IMR-90 (cell line): ENCODE results near the gene CACNG6. TPM values are rescaled to one million over a fixed set of nuclear protein-coding genes. Genes with fewer than 3 reads are reported as not detected.

Source experiments
- ATAC-seq: fragments of 200-7000 bp; cut with Tn5 transposase; 2 replicates; pipeline ENCODE4 v1.9.1; 2020; ENCODE audit warnings: low read depth, mild to moderate bottlenecking, moderate library complexity
- BruUV-seq: library from RNA; stranded (reverse); fragments of 400-500 nt; replicated peaks from 2 replicates; lab custom pipeline; 2021; lab: Mats Ljungman, UMichigan
- CTCF ChIA-PET: fragments of 300-600 bp; formaldehyde crosslinking; extraction: SDS; loops from one replicate; lab custom pipeline; 2021; ENCODE audit warnings: antibody characterized with exemption; lab: Yijun Ruan, JAX
- POLR2A ChIA-PET: fragments of 300-600 bp; sonication (Branson Sonifier 250); formaldehyde crosslinking; loops from one replicate; lab custom pipeline; 2022; ENCODE audit warnings: antibody characterized with exemption; ENCODE audit not compliant: unreplicated experiment; lab: Charles Lee
- DNase-seq: peaks from one replicate; pipeline ENCODE4 v3.0.0; 2013
- H2AFZ ChIP-seq: replicated peaks from 2 replicates; pipeline ENCODE3; 2013; ENCODE audit warnings: low read length, mild to moderate bottlenecking; ENCODE audit not compliant: poor library complexity
- H2AK5ac ChIP-seq: 2 replicates; pipeline ENCODE4 v1.6.1; 2013; ENCODE audit warnings: low read depth, low read length, inconsistent platforms
- H2AK9ac ChIP-seq: replicated peaks from 2 replicates; pipeline ENCODE3; 2013; ENCODE audit warnings: mild to moderate bottlenecking, low read depth, low read length, moderate library complexity; ENCODE audit not compliant: poor library complexity
- H2BK120ac ChIP-seq: 2 replicates; pipeline ENCODE4 v1.6.1; 2013; ENCODE audit warnings: low read depth, low read length, inconsistent platforms
- H2BK15ac ChIP-seq: 3 replicates; pipeline ENCODE4 v1.6.1; 2013; ENCODE audit warnings: low read depth, low read length, inconsistent platforms
- H2BK20ac ChIP-seq: 2 replicates; pipeline ENCODE4 v1.6.1; 2013; ENCODE audit warnings: low read depth, mild to moderate bottlenecking, inconsistent platforms, low read length, moderate library complexity
- H2BK5ac ChIP-seq: 2 replicates; pipeline ENCODE4 v1.6.1; 2013; ENCODE audit warnings: mild to moderate bottlenecking, low read depth, low read length, inconsistent platforms; ENCODE audit not compliant: poor library complexity, severe bottlenecking
- H3K14ac ChIP-seq: replicated peaks from 2 replicates; pipeline ENCODE4 v1.6.1; 2013; ENCODE audit warnings: low read depth, low read length, inconsistent platforms
- H3K18ac ChIP-seq: 2 replicates; pipeline ENCODE4 v1.6.1; 2013; ENCODE audit warnings: low read depth, low read length, control low read depth
- H3K23ac ChIP-seq: 2 replicates; pipeline ENCODE4 v1.6.1; 2013; ENCODE audit warnings: low read depth, low read length, inconsistent platforms
- H3K27ac ChIP-seq: 2 replicates; pipeline ENCODE4 v1.5.1; 2013; ENCODE audit warnings: mild to moderate bottlenecking, control low read depth, low read length; ENCODE audit not compliant: insufficient read depth
- H3K27me3 ChIP-seq: 2 replicates; pipeline ENCODE4 v1.6.1; 2013; ENCODE audit warnings: low read length; ENCODE audit not compliant: control insufficient read depth, insufficient read depth
- H3K36me3 ChIP-seq: 2 replicates; pipeline ENCODE4 v1.6.1; 2013; ENCODE audit warnings: low read length, mixed read lengths; ENCODE audit not compliant: control insufficient read depth, insufficient read depth
- H3K4ac ChIP-seq: 2 replicates; pipeline ENCODE4 v1.6.1; 2013; ENCODE audit warnings: low read depth, low read length, inconsistent platforms
- H3K4me1 ChIP-seq: 2 replicates; pipeline ENCODE4 v1.6.1; 2013; ENCODE audit warnings: low read length, mixed read lengths; ENCODE audit not compliant: control insufficient read depth, insufficient read depth
- H3K4me2 ChIP-seq: 2 replicates; pipeline ENCODE4 v1.6.1; 2013; ENCODE audit warnings: low read depth, mild to moderate bottlenecking, control low read depth, low read length, moderate library complexity
- H3K4me3 ChIP-seq: 2 replicates; pipeline ENCODE4 v1.5.1; 2013; ENCODE audit warnings: low read depth, mild to moderate bottlenecking, control low read depth, low read length, moderate library complexity; ENCODE audit not compliant: insufficient read depth
- H3K56ac ChIP-seq: 2 replicates; pipeline ENCODE4 v1.6.1; 2013; ENCODE audit warnings: low read length, inconsistent platforms; ENCODE audit not compliant: insufficient read depth; ENCODE audit errors: extremely low read depth
- H3K79me1 ChIP-seq, 2 experiments: 2 replicates each; pipeline ENCODE4 v1.6.1; 2013; ENCODE audit warnings: low read length in 2 of 2, inconsistent platforms in 1 of 2, low read depth in 1 of 2
- H3K9ac ChIP-seq: 2 replicates; pipeline ENCODE4 v1.6.1; 2013; ENCODE audit warnings: low read depth, low read length, control low read depth
- H3K9me1 ChIP-seq: 2 replicates; pipeline ENCODE4 v1.6.1; 2013; ENCODE audit warnings: low read length, inconsistent platforms; ENCODE audit not compliant: insufficient read depth
- H3K9me3 ChIP-seq: 2 replicates; pipeline ENCODE4 v1.6.1; 2013; ENCODE audit warnings: low read length; ENCODE audit not compliant: control insufficient read depth, insufficient read depth
- H4K20me1 ChIP-seq: 2 replicates; pipeline ENCODE4 v1.6.1; 2013; ENCODE audit warnings: low read length, inconsistent platforms; ENCODE audit not compliant: insufficient read depth
- H4K5ac ChIP-seq: 2 replicates; pipeline ENCODE4 v1.6.1; 2013; ENCODE audit warnings: mild to moderate bottlenecking, low read depth, low read length, control low read depth
- H4K8ac ChIP-seq, 2 experiments: 2 replicates each; pipeline ENCODE4 v1.6.1; 2013; ENCODE audit warnings: low read depth in 2 of 2, low read length in 2 of 2, control low read depth in 1 of 2, inconsistent platforms in 1 of 2
- H4K91ac ChIP-seq: 2 replicates; pipeline ENCODE4 v1.6.1; 2013; ENCODE audit warnings: low read depth, low read length, inconsistent platforms; ENCODE audit not compliant: insufficient read depth
- BHLHE40 ChIP-seq: fragments of 150-350 bp; IDR thresholded peaks from 2 replicates; pipeline ENCODE4 v1.6.1; 2016; ENCODE audit warnings: mild to moderate bottlenecking, low read depth, low read length
- CEBPB ChIP-seq: IDR thresholded peaks from 2 replicates; pipeline ENCODE4 v1.6.1; 2012; ENCODE audit warnings: low read depth, low read length, improper control_type of control experiment
- FOS ChIP-seq: fragments of 150-350 bp; IDR thresholded peaks from 2 replicates; pipeline ENCODE4 v1.6.1; 2016; ENCODE audit warnings: low read depth, low read length
- MXI1 ChIP-seq: IDR thresholded peaks from 2 replicates; pipeline ENCODE4 v1.6.1; 2012; ENCODE audit warnings: low read depth, mild to moderate bottlenecking, low read length, moderate library complexity, borderline replicate concordance
- NFE2L2 ChIP-seq: fragments of 150-350 bp; IDR thresholded peaks from 2 replicates; pipeline ENCODE4 v1.6.1; 2016; ENCODE audit warnings: low read depth, mild to moderate bottlenecking, low read length
- POLR2A ChIP-seq: IDR thresholded peaks from 2 replicates; pipeline ENCODE4 v1.6.1; 2012; ENCODE audit warnings: mild to moderate bottlenecking, low read depth, low read length
- RAD21 ChIP-seq: IDR thresholded peaks from 2 replicates; pipeline ENCODE4 v1.6.1; 2012; ENCODE audit warnings: low read length, improper control_type of control experiment
- RFX5 ChIP-seq: IDR thresholded peaks from 2 replicates; pipeline ENCODE4 v1.8.0; 2012; ENCODE audit warnings: low read depth, mild to moderate bottlenecking, low read length, moderate library complexity
- SMC3 ChIP-seq: fragments of 150-350 bp; IDR thresholded peaks from 2 replicates; pipeline ENCODE4 v1.6.1; 2016; ENCODE audit warnings: low read depth, mild to moderate bottlenecking, antibody characterized with exemption, low read length, moderate library complexity
- WGBS, 2 experiments: methylation state at CpG; one replicate each; pipeline versions ENCODE4 v1.1.5 to v1.1.7; 2013; ENCODE audit warnings: missing lambda C conversion rate in 2 of 2; ENCODE audit not compliant: insufficient read length in 1 of 2; ENCODE audit errors: extremely low coverage in 2 of 2; 5-methylcytosine and 5-hydroxymethylcytosine counted together
- dilution Hi-C: fragments of 300-500 bp; cut with HindIII; formaldehyde crosslinking; loops from one replicate; pipeline ENCODE4 v1.14.3; 2018; ENCODE audit warnings: low sequenced_read_pairs; ENCODE audit not compliant: unreplicated experiment
- in situ Hi-C: fragments of 300-500 bp; cut with MboI; formaldehyde crosslinking; loops from 3 replicates; pipeline ENCODE4 v1.14.3; 2019; ENCODE audit warnings: low sequenced_read_pairs, inconsistent platforms, mixed read lengths
- intact Hi-C: fragments of 100-400 bp; cut with micrococcal nuclease; formaldehyde crosslinking; loops from 2 replicates; pipeline ENCODE4 v1.10.0; 2022
- polyA plus RNA-seq, 3 experiments: library from polyadenylated mRNA; depleted of rRNA; stranded (reverse); fragments of >200 nt; gene quantifications; 2 replicates each; pipeline ENCODE4 v1.2.3, GENCODE V29; 2012; ENCODE audit warnings: low replicate concordance in 1 of 3
- total RNA-seq: library from RNA; depleted of rRNA; stranded (reverse); fragments of >200 nt; gene quantifications from 2 replicates; pipeline ENCODE4 v1.2.3, GENCODE V29; 2012
- TF ChIP-seq, protein P1 (sequence below): fragments of 150-350 bp; IDR thresholded peaks from 2 replicates; pipeline ENCODE4 v1.6.1; 2017; ENCODE audit warnings: mild to moderate bottlenecking, antibody characterized with exemption, low read length, low read depth
- TF ChIP-seq, protein P2 (sequence below): fragments of 150-350 bp; IDR thresholded peaks from 2 replicates; pipeline ENCODE4 v1.6.1; 2016; ENCODE audit warnings: low read depth, mild to moderate bottlenecking, low read length, moderate library complexity, borderline replicate concordance
- TF ChIP-seq, protein P3 (sequence below): conservative IDR thresholded peaks from 2 replicates; pipeline ENCODE4 v1.5.1; 2012; ENCODE audit warnings: mild to moderate bottlenecking, low read depth, low read length, improper control_type of control experiment

The CACNG6 gene
- total and polyA plus RNA-seq, 2 of the 4 experiments (the other 2 are of a cell fraction), result not detected

DNA sequence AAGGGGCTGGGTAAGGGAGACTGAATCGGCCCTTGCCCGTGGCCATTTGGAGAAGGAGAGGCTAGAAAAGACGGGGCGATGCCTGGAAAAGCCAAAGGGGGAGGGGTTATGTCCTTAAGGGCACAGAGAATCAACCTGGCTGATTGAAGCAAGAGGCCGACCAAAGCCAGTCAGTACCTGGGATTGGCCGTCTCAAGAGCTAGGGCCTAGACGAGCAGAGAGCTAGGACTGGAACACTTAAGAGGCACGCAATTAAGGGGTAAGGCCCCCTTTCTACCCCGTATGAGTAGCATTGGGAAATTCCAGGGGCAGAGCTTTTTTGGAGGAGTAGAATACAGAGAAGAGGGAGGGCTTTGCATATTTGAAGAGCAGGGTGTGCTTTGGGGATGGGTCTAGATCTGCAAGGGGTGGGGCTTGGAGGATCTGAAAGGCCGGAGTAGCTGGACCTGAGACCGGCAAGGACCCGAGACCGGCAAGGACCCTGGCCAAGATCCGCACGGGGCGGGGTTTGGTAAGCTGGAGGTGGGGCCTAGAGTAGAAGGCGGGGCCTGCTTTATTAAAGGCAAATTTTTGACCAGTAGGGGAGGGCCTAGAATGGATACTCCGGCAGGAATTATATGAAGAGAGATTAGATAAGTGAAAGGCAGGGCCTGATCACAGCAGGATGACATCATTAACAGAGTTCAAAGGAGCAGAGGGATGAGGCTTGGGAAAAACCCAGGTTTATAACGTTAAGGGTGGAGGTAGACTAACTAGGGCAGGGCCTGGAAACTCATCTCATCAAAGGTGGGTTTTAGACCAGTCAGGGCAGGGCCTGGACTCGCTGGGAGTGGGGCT is 10.7 kb upstream of the CACNG6 start (continued):
- TF ChIP-seq POLR2A, result no peak

DNA sequence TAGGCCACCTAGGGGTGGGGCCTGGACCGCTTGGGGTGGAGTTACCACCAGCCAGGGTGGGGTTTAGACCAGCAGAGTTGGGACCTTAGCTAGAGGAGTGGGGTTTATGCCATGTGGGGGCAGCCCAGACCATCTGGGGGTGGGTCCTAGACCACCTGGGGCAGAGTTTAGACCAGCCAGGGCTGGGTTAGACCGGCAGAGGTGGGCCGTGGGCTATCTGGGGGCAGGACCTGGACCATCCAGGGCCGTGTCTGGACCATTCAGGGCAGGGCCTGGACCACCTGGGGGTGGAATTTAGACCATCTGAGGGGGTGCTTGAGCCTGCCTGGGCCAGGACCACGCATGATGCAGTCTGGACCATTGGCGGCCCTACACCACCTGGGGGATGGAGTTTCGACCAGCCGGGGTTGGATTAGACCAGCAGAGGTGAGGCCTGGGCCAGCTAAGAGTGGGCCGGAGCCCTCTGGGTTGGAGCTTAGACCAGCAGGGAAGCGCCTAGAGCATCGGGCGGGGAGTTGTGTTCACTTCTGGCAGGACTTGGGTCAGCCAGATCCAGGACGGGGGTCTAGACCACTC is 10.0 kb upstream of the CACNG6 start:
- Histone ChIP-seq H3K9ac (no peak overlapping the region), H3K4me1 (no peaks in the 10 kb centered on the region), H3K14ac (no peak overlapping the region), H4K5ac (no peak overlapping the region), H2BK5ac (no peak overlapping the region), H3K9me3 (no peaks in the 10 kb centered on the region), H3K27me3 (peaks cover 12% of the 10 kb centered on the region; the same call in 1 of the 2 replicates), H2BK15ac (no peak overlapping the region), H4K20me1 (no peaks in the 10 kb centered on the region), H2AFZ (peak overlapping the region; percentile 3), H3K36me3 (no peaks in the 10 kb centered on the region), H3K4me2 (no peak overlapping the region), H3K79me1 (no peaks in the 10 kb centered on the region), H4K91ac (no peak overlapping the region), H2AK9ac (no peak overlapping the region), H3K18ac (no peak overlapping the region), H2AK5ac (no peak overlapping the region), H3K4me3 (no peak overlapping the region), H2BK20ac (no peak overlapping the region), H3K56ac (no peak overlapping the region), H3K4ac (no peak overlapping the region), H2BK120ac (no peak overlapping the region), H3K23ac (no peak overlapping the region), H3K9me1 (no peaks in the 10 kb centered on the region), H3K27ac (no peak overlapping the region), H4K8ac (no peak overlapping the region)
- dilution Hi-C loops (no loop called here), intact Hi-C loops (no loop called here), in situ Hi-C loops (no loop called here)
- WGBS, 2 experiments, result no CpG with 5 or more reads among the region's 13 CpGs
- ATAC-seq (no peak), DNase-seq (no peak)
- CTCF ChIA-PET, result no interaction called here
- BruUV-seq, result no TSS peak
- POLR2A ChIA-PET, result no interaction called here
- TF ChIP-seq POLR2A (no peak), MXI1 (no peak), SMC3 (no peak), NFE2L2 (no peak), BHLHE40 (no peak), CEBPB (no peak), FOS (no peak), RAD21 (no peak), RFX5 (no peak)
- TF ChIP-seq, protein P1, sequence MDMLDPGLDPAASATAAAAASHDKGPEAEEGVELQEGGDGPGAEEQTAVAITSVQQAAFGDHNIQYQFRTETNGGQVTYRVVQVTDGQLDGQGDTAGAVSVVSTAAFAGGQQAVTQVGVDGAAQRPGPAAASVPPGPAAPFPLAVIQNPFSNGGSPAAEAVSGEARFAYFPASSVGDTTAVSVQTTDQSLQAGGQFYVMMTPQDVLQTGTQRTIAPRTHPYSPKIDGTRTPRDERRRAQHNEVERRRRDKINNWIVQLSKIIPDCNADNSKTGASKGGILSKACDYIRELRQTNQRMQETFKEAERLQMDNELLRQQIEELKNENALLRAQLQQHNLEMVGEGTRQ, result no peak
- TF ChIP-seq, protein P2, sequence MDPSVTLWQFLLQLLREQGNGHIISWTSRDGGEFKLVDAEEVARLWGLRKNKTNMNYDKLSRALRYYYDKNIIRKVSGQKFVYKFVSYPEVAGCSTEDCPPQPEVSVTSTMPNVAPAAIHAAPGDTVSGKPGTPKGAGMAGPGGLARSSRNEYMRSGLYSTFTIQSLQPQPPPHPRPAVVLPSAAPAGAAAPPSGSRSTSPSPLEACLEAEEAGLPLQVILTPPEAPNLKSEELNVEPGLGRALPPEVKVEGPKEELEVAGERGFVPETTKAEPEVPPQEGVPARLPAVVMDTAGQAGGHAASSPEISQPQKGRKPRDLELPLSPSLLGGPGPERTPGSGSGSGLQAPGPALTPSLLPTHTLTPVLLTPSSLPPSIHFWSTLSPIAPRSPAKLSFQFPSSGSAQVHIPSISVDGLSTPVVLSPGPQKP, result no peak
- TF ChIP-seq, protein P3, sequence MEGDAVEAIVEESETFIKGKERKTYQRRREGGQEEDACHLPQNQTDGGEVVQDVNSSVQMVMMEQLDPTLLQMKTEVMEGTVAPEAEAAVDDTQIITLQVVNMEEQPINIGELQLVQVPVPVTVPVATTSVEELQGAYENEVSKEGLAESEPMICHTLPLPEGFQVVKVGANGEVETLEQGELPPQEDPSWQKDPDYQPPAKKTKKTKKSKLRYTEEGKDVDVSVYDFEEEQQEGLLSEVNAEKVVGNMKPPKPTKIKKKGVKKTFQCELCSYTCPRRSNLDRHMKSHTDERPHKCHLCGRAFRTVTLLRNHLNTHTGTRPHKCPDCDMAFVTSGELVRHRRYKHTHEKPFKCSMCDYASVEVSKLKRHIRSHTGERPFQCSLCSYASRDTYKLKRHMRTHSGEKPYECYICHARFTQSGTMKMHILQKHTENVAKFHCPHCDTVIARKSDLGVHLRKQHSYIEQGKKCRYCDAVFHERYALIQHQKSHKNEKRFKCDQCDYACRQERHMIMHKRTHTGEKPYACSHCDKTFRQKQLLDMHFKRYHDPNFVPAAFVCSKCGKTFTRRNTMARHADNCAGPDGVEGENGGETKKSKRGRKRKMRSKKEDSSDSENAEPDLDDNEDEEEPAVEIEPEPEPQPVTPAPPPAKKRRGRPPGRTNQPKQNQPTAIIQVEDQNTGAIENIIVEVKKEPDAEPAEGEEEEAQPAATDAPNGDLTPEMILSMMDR, result no peak
